Measurements from ENCODE around the gene MYCT1.

DNA sequence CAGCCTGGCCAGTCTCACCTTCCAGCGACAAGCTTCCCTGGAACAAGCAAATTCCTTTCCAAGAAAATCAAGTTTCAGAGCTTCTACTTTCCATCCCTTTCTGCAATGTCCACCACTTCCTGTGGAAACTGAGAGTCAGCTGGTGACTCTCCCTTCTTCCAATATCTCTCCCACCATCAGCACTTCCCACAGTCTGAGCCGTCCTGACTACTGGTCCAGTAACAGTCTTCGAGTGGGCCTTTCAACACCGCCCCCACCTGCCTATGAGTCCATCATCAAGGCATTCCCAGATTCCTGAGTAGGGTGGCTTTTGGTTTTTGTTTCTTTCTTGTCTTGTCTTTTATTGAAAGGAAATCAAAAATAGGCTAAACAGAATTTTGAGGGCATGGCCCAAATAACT is 24.3 kb downstream of the MYCT1 start:
- TF ChIP-seq, protein P1, sequence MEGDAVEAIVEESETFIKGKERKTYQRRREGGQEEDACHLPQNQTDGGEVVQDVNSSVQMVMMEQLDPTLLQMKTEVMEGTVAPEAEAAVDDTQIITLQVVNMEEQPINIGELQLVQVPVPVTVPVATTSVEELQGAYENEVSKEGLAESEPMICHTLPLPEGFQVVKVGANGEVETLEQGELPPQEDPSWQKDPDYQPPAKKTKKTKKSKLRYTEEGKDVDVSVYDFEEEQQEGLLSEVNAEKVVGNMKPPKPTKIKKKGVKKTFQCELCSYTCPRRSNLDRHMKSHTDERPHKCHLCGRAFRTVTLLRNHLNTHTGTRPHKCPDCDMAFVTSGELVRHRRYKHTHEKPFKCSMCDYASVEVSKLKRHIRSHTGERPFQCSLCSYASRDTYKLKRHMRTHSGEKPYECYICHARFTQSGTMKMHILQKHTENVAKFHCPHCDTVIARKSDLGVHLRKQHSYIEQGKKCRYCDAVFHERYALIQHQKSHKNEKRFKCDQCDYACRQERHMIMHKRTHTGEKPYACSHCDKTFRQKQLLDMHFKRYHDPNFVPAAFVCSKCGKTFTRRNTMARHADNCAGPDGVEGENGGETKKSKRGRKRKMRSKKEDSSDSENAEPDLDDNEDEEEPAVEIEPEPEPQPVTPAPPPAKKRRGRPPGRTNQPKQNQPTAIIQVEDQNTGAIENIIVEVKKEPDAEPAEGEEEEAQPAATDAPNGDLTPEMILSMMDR (tag by site-specific recombination; IDR thresholded peaks at IDR 0.05), result no peak
- TF ChIP-seq, protein P2, sequence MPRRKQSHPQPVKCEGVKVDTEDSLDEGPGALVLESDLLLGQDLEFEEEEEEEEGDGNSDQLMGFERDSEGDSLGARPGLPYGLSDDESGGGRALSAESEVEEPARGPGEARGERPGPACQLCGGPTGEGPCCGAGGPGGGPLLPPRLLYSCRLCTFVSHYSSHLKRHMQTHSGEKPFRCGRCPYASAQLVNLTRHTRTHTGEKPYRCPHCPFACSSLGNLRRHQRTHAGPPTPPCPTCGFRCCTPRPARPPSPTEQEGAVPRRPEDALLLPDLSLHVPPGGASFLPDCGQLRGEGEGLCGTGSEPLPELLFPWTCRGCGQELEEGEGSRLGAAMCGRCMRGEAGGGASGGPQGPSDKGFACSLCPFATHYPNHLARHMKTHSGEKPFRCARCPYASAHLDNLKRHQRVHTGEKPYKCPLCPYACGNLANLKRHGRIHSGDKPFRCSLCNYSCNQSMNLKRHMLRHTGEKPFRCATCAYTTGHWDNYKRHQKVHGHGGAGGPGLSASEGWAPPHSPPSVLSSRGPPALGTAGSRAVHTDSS (tag by site-specific recombination; IDR thresholded peaks at IDR 0.05), result no peak
- TF ChIP-seq KLF1 (tag by site-specific recombination; IDR thresholded peaks at IDR 0.05), result no peak
- no peak for TF ChIP-seq ZNF211 (tag by site-specific recombination; IDR thresholded peaks at IDR 0.05; ENCODE audit: low read depth)

Data from HEK293 (cell line).